ENCODE results near the gene TRIM13.
"Not testable (repeated sequence)": the region's sequence is repeated elsewhere in the genome, so short reads cannot be mapped to it uniquely, and the experiment has no call there.

The TRIM13 gene

DNA sequence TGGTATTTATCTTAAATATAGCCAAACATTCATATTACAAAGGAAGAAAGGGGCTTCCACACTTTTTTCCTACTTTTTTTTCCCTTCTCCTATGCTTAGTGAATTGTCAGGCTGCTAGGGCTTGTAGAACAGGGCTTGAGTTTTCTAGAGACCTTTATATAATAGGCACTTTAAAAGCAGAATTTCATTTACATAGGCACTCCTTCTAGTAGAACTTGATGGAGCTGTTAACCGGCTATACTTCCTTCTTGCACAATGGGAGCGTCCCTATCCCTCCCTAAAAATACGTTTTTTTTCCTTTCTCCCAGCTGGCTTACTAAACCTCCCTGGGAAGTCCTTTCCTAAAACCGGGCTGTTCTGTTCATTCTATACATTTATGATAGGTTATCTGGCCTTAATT lies 1.1 kb downstream of the TRIM13 start:
- no peak for DNase-seq

DNA sequence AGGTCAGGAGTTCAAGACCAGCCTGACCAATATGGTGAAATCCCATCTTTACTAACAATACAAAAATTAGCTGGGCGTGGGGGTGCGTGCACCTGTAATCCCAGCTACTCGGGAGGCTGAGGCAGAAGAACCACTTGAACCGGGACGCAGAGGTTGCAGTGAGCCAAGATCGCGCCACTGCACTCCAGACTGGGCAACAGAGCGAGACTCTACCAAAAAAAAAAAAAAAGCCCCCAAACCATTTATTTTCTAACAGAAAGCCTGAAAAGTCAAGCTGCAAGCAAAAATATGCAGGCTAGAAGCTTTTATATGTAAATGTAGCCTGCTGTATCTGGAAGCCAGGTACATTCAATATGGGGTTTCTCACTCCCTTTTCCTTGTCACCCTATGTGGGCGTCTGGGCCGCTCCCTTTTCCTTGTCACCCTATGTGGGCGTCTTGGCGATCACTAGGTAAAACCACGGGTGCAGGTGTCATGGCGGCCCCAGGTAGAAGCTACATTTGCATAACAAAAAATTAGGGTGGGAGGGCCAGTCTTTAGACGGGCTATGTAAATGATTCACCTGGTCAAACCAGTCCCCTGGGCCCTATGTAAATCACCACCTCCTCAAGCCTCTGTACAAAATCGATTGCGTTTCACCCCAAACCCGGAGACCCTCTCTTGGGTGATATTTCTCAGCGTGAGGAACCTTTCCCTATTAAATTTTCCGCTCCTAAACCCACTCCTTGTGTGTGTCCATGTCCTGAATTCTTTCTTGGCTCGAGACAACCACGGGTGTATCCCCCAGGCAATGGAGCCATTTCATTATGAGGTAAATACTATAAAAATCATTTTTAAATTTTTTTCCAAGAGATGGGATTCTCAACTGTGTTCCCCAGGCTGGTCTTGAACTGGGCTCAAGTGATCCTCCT lies 2.1 kb downstream of the TRIM13 start:
- no peak for DNase-seq

GRCh38 chr13:50001287-50001686 lies 4.4 kb downstream of the TRIM13 start:
- no peak for DNase-seq

DNA sequence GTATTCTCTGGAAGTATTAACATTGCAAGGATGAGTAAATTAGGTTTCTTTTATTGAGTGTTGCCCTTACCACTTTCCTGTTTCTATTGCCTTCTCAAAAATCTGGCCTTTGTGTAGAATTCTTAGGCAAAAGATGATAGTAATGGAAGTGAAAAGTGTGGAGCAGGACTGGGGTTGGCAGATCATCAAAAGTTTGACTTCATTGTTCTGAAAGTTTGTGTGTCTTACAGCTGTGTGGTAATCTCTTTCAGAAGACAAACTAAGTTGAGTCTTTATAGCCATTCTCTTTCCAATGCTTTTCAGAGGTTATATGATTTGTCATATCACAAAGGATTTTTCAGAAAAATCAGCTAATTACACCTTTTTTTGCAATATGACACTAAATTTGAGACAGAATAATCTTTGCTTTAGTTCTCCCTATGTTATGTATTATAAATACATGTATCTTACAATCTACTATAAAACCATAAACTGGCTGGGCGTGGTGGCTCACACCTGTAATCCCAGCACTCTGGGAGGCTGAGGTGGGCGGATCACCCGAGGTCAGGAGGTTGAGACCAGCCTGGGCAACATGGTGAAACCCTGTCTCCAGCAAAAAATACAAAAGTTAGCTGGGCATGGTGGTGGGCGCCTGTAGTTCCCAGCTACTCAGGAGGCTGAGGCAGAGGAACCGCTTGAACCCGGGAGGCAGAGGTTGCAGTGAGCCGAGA lies 9.7 kb downstream of the TRIM13 start:
- no peak for DNase-seq

DNA sequence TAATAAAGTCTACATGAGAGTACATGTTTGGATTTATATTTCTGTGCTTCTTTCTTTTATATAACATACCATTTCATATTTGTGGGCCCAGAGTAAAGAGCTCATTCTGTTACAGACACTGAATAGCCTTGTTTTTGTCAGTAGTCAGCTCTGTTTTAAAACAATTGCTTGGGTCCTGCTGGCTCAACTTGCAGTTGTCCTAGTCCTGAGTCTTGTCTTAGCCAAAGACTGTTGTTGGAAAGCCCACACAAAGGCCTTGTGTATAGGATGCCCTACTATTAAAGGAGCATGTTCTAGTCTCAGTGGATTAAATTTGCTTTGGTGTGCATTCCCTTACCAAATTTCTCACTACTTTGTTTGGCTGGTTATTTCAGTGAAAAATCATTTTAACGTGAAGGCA lies 14.6 kb downstream of the TRIM13 start:
- DNase-seq, result no peak

GRCh38 chr13:50012396-50013169 lies 15.7 kb downstream of the TRIM13 start:
- DNase-seq, result no peak

DNA sequence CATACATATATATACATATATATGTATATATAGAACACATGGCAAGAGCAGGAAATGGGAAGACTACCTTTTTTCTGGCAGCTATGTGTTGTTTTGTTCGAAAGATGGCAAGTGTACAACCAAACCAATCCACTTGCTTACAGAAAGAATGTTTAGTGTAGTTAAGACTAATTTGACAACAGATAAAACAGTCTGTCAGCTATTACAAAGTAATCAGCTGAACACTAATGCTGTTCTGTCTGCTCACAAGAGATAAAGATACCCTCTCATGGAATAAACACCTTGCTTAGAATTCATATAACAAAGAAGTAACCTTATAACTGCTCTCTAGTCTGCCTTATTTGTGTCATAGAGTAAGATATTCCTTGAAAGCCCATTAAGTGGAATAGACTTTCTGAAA lies 17.5 kb downstream of the TRIM13 start:
- no peak for DNase-seq

DNA sequence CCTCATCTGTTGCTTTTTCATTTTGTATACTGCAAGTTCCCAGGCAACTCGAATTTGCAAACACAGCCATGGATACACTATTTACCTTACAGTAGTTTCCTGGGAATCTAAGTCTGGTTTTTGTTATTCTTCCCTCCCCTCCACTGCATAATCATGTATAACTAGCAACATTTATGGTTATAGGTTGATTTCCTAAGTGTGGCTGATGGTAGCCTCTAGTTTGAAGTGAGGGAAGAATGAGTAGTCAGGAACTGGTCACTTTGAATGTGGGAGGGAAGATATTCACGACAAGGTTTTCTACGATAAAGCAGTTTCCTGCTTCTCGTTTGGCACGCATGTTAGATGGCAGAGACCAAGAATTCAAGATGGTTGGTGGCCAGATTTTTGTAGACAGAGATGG lies 18.4 kb downstream of the TRIM13 start, which contains the start of gene KCNRG:
TSS of gene KCNRG (plus strand) at position 187 of the 400 bp plus-strand sequence. CDS start at position 237, 50 bp downstream.
- no peak for DNase-seq

DNA sequence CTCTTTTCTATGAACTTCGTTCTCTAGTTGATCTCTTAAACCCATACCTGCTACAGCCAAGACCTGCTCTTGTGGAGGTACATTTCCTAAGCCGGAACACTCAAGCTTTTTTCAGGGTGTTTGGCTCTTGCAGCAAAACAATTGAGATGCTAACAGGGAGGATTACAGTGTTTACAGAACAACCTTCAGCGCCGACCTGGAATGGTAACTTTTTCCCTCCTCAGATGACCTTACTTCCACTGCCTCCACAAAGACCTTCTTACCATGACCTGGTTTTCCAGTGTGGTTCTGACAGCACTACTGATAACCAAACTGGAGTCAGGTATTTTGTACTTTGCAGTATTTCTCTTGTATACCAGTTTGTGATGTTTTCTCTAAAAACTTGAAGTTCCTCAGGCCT lies 18.9 kb downstream of the TRIM13 start:
- DNase-seq, result no peak

- DNase-seq, result no peak
These were observed 19.6 kb downstream of the TRIM13 start for GRCh38 chr13:50016444-50016843.

DNA sequence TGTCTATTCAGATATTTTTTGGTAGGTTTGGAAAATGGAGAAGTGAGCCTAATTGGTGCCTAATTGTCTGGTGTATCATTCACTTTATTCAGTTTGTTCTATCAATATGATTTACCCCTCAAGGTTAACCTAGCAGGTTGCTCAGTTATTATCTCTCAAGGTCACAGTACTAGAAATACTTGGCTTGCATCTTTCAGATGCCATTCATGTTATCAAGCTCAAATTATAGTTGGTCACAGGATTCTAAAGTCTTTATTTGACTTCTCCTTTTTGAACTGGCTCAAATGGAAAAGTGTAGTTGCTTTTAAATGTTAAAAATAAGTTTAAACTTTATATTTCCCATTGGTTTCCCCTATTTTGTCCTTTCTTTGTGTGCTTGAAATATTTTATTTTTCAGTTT lies 21.0 kb downstream of the TRIM13 start:
- DNase-seq, result no peak

GRCh38 chr13:50025436-50025835 lies 28.6 kb downstream of the TRIM13 start:
- DNase-seq, result no peak

DNA sequence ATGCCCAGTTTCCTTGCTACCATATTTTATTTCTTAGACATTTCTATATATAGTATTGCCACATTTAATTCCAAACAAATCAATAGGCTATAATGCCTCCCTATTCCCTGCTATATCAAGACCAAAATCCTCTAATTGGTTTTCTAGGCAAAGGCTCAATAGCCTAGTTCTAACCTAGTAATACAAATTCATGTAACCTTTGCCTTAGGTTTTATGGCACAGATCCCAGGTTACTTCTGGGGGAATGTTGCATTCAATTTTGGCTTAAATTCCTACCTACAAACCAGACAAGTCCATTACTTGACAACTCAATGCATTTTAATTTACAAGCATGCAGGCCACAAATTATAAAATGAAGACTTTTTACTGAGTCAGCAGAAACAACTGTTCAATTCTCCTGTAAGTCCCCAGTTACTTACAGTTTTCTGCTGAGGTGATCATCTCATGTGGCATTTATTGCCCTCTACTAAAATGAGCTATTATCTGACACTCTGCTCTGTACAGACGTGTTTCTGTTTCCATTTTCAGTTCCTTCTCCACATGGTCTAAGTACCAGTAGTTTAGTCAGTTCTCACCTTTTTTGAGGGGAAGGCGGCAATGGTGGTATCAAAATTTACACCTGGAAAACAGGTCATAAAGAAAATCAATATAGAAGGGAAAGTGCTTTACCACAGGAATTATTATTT lies 30.1 kb downstream of the TRIM13 start:
- DNase-seq, result no peak

DNA sequence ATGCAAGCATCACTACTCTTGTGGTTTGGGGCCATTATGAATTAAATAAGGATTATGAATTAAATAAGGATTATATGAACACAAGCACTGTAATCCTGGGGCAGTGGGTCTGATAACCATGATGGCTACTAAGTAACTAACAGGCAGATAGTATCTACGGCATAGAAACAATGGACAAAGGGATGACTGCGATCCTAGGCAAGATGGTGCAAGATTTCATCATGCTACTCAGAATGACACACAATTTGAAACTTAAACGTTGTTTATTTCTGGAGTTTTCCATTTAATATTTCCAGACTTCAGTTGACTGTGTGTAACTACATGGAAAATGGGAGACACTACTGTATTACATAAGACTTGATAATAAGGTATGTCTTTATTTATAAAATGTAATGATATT lies 33.5 kb downstream of the TRIM13 start:
- no peak for DNase-seq

- DNase-seq, result no peak
These were observed 36.9 kb downstream of the TRIM13 start for GRCh38 chr13:50033725-50034124.

- DNase-seq, result no peak
These were observed 40.9 kb downstream of the TRIM13 start for GRCh38 chr13:50037788-50038187.

DNA sequence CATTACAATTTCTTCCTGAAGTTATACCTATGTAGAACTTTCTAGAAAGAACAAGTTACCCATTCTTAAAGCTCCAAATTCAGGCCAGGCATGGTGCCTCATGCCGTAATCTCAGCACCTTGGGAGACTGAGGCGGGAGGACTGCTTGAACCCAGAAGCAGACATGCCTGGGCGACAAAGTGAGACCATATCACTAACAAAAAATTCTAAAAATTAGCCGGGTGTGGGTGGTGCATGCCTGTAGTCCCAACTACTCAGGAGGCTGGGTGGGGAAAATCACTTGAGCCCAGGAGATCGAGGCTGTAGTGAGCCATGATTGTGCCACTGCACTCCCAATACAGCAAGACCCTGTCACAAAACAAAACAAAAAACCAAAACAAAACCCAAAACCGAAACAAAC lies 41.4 kb downstream of the TRIM13 start:
- no peak for DNase-seq

DNA sequence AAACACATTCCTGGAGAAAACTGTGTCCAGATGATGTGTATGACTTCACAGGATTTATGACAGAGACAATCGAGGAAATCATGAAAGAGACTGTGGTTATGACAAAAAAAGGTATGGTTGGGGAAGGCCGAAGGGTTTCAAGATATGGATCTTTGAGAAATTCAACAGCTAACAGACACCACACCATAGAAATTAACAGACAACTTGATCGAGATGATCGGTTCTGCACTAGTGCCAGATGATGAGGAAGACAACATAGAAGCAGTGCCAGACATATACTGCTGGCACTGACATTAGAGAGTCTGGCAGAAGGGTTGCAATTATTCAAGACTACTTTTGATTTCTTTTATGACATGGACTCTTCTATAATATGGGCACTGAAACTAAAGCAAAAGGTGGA lies 55.6 kb downstream of the TRIM13 start:
- no peak for DNase-seq

DNA sequence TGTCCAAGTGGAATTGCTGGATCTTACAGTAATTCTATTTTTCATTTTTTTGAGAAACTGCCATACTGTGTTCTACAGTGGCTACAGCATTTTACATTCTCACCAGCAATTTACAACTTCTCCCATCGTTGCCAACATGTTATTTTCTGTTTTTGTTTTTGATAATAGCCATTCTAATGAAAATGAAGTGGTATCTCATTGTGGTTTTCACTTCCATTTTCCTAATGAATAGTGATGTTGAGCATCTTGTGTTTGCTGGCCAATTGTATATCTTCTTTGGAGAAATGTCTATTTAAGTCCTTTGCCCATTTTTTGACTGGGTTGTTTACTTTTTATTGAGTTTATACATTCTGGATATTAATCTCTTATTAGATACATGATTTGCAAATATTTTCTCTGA lies 57.0 kb downstream of the TRIM13 start:
- DNase-seq, result no peak

DNA sequence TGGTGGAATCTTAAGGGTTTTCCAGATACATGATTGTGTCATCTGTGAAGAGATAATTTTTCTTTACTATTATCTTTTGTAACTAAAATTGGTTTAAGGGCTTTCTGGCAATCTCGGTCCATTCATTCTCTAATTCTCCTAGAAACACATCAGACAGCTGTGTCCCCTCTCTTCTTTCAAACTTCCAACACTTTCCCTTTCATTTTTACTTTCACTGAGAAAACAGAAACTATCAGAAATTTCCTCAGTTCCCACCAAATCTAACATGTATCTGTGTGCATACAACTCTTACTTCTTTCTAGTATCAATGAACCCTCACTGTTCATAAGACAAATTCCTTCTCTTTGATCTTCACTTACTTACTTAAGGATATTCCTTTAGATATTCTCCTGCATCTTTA lies 58.6 kb downstream of the TRIM13 start:
- DNase-seq, result no peak

DNA sequence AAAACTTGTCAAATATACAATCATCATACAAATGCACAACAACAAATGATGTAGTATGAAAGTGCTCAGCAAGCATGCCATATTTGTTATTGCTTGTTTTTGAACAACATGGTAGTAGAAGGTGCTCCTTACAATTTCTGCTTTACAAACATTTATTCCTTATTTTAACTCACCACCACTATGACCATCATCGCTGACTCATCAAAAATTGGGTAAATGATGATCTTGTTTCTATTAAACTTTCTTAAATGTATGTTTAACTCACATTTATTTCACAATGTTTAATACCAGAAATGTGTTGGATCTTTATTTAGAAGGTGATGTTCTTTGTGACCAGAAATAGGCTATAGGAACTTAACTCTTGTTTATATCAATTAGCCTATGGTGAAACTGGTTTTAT lies 63.9 kb downstream of the TRIM13 start:
- DNase-seq, result no peak

- not testable (repeated sequence) for DNase-seq
These were observed 65.5 kb downstream of the TRIM13 start for GRCh38 chr13:50062336-50062735.

- no peak for DNase-seq
These were observed 68.9 kb downstream of the TRIM13 start for GRCh38 chr13:50065712-50066111.
